GM19099 (cell line): Measurements from ENCODE around the gene PLCL1.

Source experiments
- POLR2A ChIP-seq: IDR thresholded peaks from 3 replicates; pipeline ENCODE4 v1.6.1; 2011; ENCODE audit warnings: low read depth; ENCODE audit not compliant: insufficient read length; ENCODE audit errors: extremely low read depth

Gene PLCL1

DNA sequence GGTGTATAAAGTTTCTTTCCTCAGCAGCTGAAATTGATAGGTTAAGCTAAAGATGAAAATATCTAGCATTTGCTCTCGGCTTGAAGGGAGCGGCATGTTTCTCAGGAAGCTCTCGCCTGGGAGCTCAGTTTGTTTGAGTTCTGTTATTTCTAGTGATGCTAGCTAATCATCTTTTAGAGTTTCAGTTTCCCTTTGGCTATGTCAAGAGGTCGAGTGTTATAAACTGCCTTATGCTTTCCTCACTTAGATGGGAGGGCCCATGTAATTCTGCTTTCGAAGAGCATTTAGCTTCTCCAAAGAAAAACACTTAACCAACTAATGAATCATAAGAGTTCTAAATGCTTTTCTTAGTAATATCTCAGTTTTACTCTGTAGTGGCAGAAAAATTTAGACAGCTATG lies 33.6 kb downstream of the PLCL1 start:
- TF ChIP-seq POLR2A: no peak

DNA sequence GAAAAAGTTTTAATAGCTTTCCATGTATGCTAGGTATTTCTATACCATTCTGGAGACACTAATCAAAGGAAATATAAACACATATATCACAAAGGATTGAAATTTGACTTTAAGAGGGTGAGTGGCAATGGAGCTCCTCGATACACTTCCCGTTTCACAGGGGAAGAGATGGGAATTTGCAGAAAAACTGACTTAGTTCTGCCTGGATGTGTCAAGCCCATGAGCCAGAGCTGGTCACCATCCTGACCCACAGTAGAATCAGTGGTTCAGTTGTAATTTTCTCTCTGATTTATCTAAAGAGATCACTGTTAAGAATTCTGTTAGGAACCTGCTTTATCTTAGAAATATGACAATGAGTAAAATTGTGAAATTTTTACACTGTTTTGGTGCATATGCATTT lies 34.2 kb downstream of the PLCL1 start:
- no peak for TF ChIP-seq POLR2A

DNA sequence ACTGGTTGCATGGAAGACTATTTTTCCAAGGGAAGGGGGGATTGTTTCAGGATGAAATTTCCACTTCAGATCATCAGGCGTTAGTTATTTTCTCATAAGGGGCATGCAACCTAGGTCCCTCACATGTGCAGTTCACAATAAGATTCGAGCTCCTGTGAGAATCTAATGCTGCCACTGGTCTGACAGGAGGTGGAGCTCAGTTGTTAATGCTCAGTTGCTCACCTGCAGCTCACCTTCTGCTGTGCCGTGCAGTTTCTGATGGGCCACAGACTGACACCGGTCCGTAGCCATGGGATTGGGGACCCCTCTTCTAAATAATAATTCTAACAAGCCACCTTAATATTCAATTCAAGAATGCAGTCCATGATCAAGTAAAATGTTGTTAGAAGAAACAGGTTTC lies 34.9 kb downstream of the PLCL1 start:
- TF ChIP-seq POLR2A: no peak

DNA sequence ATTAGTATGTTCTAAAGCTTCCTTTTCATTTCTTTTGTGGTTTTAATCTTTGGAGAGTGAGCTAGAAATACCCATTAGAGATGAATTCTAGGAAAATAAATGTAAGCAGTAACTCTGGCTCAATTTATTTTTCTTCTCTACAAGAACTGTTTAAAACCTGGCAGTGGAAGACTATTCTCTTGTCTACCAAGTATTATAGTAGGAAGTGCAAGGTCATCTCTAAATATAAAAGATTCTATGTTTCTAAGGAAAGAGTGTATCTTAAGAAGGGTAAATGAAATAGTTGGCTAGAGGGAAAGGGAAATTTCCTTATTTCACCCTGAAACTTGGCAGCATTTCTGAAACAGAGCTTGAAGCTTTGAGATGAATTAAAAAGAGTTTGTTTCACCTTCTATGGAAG lies 35.5 kb downstream of the PLCL1 start:
- TF ChIP-seq POLR2A: no peak

DNA sequence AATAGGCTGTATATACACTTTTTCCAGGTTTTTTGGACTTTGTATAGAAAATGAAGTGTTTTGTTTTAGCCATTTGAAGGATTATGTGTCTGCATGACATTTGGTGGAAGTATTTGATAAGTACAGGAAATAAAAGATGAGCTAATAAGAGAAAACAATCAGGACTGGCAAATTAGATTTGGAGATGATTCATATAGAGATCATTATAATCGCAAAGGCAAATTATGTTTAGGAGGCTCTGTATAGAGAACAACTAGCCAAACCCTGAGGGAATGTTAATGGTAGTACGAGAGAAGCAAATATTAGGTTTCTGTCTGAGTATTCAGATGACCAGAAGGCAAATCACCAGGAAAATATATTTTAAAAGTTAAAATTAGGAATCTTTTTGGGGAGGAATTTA lies 41.7 kb downstream of the PLCL1 start:
- TF ChIP-seq POLR2A: no peak

DNA sequence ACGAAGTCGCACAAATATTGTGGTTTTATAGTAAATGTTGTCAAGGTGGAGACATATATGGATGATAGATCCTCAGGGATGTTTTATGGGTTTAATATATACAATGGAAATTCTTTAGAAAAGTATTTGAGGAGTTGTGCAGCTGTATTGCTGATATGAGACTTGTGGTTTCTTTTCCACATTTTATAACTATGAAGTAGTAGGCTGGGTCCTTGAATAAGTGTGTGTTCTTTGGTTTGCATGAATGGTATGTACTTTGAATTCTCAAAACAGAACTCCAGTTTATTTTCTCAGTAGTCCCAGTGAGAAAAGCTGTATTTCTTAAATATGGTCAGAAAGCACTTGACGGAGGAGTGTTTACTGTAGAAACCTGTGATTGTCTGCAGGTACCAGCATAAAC lies 42.4 kb downstream of the PLCL1 start:
- no peak for TF ChIP-seq POLR2A

DNA sequence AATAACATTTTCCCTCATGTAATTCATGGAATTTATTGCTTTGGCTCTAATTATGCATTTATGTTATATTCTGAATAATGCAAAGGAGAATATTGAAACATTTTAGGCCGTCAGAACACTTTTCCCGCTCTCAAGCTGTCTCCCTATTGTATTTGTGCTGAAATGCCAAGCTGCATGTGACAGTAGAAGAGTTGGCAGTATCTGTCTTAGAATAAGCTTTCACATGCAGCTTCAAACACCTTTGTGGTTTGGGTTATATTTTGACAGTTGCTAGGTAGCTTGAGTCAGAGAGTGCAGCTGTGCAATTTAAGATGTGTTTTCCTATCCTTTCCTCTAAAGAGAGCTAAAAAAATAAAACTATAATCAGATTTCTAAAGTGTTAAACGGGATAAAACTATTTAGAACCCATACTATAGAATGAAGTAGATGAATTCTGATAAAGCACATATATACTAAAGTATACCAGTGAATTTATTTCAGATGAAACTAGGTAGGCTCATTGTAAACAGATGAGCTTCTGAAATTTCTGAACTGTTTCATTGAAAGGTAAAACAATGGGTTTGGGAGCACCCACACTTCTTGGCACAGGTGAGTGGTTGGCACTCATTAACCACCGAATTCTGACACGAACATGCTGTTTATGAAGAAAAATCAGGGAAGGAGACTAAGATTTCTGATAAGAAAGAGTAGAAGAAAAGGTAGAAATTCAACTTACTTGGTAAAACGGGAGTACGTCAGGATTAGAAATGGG lies 43.4 kb downstream of the PLCL1 start:
- no peak for TF ChIP-seq POLR2A

DNA sequence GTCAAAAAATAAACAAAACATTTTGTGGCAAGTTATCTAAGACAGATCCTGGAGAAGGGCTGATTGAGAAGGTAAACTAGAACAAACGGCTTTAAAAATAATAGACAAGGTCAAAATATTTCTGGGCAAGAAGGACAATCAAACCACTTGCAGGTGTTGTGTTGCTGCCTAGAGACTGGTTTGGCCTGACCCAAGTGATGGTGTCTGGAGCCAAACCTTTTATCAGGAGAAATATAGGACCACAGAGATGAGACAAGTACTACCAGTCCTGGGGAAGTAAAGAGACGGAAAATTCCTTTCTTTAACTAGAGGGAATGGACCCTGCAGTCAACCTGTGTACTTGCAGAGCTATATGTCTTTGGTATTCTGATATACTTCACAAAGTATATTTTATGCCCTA lies 44.2 kb downstream of the PLCL1 start:
- no peak for TF ChIP-seq POLR2A

DNA sequence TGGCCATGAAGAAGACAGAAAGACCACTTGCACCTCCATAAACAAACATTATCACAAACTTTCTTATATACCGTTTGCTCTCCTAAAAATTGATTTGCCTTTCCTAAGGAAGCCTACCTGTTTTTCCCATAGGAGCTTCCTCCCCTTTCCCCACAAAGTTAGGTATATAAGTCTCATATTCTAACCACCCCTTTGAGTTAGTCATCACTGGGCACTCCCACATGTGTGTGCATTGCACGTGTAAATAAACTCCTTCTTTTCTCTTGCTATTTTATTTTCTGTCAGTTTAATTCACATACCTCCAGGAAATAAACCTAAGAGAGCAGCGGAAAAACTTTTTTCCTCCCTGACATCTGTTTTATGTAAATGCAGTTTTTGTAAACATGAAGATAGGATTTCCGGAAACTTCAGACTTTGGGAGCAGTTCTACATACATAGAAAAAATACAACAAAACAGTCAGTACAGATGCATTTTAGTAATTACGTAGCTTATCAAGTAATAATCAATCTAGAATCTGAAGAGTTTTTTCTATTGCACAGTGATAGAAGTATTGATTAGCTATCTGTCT lies 46.6 kb downstream of the PLCL1 start:
- TF ChIP-seq POLR2A: no peak

DNA sequence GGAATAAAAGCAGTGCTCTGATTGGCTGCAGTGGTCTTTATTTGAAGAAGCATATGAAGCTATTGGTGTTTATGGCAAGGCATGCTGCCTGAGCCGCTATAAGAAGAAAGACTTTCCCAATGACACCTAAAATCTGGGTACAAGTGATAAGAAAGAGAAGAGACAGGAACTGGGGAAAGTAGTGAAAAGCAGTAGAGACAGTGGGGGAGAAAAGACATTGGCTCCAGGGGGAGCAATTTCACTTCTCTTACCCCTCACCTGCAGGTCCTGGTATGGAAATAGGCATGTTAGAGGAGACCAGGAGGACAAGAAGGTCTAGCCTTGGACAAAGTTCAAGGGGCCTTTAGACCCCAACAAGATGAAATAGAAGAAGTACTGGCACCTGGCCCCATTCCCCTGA lies 47.1 kb downstream of the PLCL1 start:
- TF ChIP-seq POLR2A: no peak

DNA sequence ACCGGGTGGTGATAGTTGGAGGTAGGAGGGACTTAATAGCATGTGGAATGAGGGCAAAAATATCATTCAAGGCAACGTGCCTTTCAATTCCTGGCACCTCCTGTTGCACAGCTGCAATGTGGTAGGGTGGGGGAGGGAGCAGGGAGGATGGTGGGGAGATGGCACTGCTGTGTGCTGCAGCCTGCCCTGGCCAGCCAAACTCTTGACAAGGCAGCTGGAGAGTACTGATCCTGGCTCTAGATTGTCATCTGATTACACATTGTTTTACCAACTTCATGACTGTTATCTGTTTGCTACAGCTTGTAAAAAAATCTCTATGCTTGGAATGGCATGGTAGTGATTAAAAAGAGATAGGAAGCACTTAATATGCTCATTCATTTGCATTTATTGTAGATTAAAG lies 47.7 kb downstream of the PLCL1 start:
- TF ChIP-seq POLR2A: no peak

DNA sequence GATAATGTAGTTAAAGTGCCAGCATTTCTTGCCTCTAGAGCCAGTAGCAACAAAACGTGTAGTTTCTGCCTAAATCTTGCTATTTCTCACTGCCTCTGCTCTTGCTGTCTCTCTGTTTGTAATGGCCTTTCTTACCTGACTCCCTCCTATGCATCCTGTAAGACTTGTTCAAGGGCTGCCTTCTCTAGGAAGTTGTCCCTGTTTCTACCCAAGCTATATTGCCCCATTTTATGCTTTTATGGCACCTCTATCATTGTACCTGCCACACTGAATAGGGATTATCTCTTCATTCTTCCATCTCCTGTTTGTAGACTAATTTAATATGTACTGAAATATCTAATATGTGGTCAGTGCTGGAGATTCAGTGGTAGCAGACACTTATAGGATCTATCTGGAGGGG lies 49.2 kb downstream of the PLCL1 start:
- no peak for TF ChIP-seq POLR2A

DNA sequence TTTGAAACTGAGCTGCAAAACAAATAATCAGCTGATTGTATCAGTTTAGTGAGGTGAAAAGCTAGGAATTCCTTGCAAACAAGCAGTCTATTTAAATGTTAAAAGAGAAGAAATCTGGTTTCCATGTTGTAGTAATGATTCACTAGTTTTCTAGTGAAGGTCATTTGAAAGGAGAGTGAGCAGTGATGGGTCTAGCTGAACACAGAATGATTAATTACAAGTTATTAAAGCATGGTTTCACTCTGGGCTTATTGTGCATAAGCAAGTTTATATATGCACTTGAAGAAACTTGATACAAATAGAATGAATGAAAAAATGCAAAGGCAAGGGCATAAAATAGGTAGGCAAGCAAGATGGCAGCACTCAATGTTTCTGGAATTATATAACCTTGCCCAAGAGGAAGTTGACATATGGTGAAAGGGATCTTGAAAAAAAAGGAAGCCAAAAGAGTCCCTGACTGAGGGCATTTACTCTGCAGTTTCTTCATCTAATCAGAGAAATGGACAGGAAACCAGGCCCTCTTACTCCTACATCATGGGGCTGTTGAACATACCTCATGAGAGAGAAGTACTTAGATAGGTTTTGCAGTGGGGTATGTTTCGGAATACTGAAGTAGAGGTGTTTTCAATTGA lies 53.2 kb downstream of the PLCL1 start:
- TF ChIP-seq POLR2A: no peak

DNA sequence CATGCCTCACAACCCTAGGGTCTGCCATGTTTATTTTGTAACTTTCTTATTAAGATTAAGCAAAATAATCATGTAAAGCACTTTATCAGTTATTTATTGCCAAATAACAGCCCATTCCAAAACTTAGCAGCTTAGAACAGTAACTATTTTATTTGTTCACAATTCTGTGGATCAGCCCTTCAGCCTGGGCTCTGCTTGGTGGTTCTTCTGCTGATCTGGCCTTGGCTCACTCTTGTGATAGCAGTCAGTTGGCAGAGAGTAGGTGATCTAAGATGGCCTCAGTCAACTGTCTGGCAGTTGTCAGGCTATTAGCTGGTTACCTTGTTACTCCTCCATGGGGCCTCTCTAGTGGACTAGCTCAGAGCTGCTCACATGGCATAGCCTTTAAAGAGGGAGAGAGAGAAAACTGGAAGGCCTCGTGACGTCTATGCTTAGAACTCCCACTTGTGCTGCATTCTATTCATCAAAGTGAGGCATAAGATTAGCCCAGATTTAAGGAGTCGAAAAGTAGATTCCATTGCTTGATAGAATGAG lies 54.3 kb downstream of the PLCL1 start:
- TF ChIP-seq POLR2A: no peak

DNA sequence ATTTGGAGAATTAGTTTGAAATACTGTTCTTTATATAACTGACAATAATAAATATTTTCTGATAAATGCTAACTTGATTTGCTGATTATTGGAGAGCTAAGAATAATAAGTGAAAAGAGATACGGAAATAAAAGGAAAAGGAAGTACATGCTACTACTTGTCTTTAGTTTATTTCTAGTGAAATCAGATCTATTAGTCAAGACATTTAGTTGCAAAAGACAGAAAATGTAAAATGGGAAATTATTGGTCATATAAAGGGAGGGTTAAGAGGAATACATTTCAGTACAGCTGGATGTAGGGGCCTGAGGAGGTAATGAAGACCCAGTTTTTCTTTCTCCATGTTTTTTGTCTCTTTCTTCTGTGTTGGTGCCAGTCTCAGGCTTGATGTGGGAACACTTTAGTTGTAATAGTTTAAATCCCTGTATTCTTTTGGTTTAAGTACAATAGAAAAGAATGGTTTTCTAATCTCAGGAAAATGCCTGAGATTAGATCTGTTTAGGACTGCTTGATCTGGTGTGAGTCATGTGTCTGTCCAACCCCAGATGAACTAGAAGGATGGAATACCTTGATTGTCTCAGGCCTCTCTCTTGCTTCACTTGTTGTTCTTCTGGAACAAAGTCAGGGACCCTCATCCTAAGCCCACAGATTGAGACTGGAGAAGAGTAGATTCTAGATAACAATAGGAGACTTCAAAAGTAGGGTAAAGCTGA lies 58.0 kb downstream of the PLCL1 start:
- TF ChIP-seq POLR2A: no peak
